Loucy (cell line): Measurements from ENCODE around the gene AUH.

Experiments
- CTCF ChIP-seq: fragments of 200-600 bp; sonication (generic); conservative IDR thresholded peaks from 2 replicates; pipeline ENCODE4 v1.5.1; 2014; ENCODE audit warnings: mild to moderate bottlenecking, antibody characterized with exemption, low read length
- EZH2phosphoT487 ChIP-seq: fragments of 200-600 bp; IDR thresholded peaks from 2 replicates; pipeline ENCODE4 v1.6.1; 2018; ENCODE audit warnings: antibody characterized with exemption, mild to moderate bottlenecking, moderate library complexity, borderline replicate concordance

GRCh38 chr9:91348191-91348807 lies 13.4 kb downstream of the AUH start:
- TF ChIP-seq CTCF (no peak), EZH2phosphoT487 (no peak)
